NCI-H345 treated with DMSO at 0.1 percent for 48 hours (cell line): ENCODE data around the gene STPG4.

Experiments used
- DNase-seq: peaks from one replicate; lab custom pipeline; 2025; ENCODE audit not compliant: unreplicated experiment; lab: John Stamatoyannopoulos, UW

The STPG4 gene

DNA sequence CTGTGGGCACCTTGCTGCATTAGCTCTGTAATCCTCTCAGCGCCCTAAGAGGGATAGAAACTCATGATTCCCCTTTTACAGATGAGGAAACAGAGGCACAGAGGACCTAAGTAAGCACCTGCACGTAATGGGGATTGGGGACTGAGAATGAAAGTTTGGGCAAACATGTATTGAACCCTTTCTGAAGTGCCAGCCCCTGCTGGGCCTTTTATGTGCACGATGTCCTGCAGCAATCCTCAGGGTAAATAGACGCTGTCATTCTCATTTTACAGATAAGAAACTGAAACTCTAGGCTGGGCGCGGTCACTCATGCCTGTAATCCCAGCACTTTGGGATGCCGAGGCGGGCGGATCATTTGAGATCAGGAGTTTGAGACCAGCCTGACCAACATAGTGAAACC lies 117.4 kb downstream of the STPG4 start:
- DNase-seq = no peak
